WTC11 (cell line): ENCODE data around the gene GIMAP8. TPM values are rescaled to one million over a fixed set of nuclear protein-coding genes. Genes with fewer than 3 reads are reported as not detected.
A peak's percentile ranks its signal among the peaks of the same experiment; 100 is the strongest.

Experiments
- ATAC-seq: fragments of 200-7000 bp; cut with Tn5 transposase; 2 replicates; pipeline ENCODE4 v1.10.0; 2021; ENCODE audit warnings: mild to moderate bottlenecking, moderate library complexity
- CTCF ChIA-PET: fragments of 300-600 bp; sonication (Branson Sonifier 250); formaldehyde crosslinking; loops from one replicate; lab custom pipeline; 2021; ENCODE audit warnings: antibody characterized with exemption; lab: Charles Lee
- POLR2A ChIA-PET: fragments of 350-600 bp; sonication (Branson Sonifier 250); formaldehyde crosslinking; loops from one replicate; lab custom pipeline; 2021; ENCODE audit warnings: antibody characterized with exemption; lab: Charles Lee
- DNase-seq: peaks from one replicate; pipeline ENCODE4 v3.0.0; 2021; ENCODE audit warnings: low spot score
- H3K27ac Mint-ChIP-seq: 2 replicates; pipeline ENCODE4 v1.8.0; 2021; ENCODE audit warnings: mixed read lengths
- H3K27me3 Mint-ChIP-seq: 2 replicates; pipeline ENCODE4 v1.8.0; 2021; ENCODE audit warnings: low read depth, mild to moderate bottlenecking, moderate library complexity, mixed read lengths
- H3K36me3 Mint-ChIP-seq: 2 replicates; pipeline ENCODE4 v1.8.0; 2021; ENCODE audit warnings: mixed read lengths
- H3K4me1 Mint-ChIP-seq: 2 replicates; pipeline ENCODE4 v1.8.0; 2022; ENCODE audit warnings: mixed read lengths
- H3K4me3 Mint-ChIP-seq: 2 replicates; pipeline ENCODE4 v1.8.0; 2021; ENCODE audit warnings: mild to moderate bottlenecking, moderate library complexity, mixed read lengths
- H3K9me3 Mint-ChIP-seq: 2 replicates; pipeline ENCODE4 v1.8.0; 2021; ENCODE audit warnings: mixed read lengths
- EMX1 ChIP-seq: fragments of 250-450 bp; sonication (Bioruptor Pico); IDR thresholded peaks from 2 replicates; pipeline ENCODE4 v1.8.0; 2021; ENCODE audit warnings: mild to moderate bottlenecking
- IRF2 ChIP-seq: sonication (generic); formaldehyde crosslinking; IDR thresholded peaks from 2 replicates; pipeline ENCODE4 v1.8.0; 2022; ENCODE audit warnings: low read depth, missing genetic modification reagents, borderline replicate concordance
- NFATC4 ChIP-seq: fragments of 250-450 bp; sonication (Bioruptor Pico); IDR thresholded peaks from 2 replicates; pipeline ENCODE4 v1.9.0; 2021; ENCODE audit warnings: mild to moderate bottlenecking
- NR1H2 ChIP-seq: sonication (generic); formaldehyde crosslinking; IDR thresholded peaks from 2 replicates; pipeline ENCODE4 v1.9.0; 2021; ENCODE audit warnings: mild to moderate bottlenecking, moderate library complexity, missing genetic modification reagents
- NR3C1 ChIP-seq: sonication (generic); formaldehyde crosslinking; conservative IDR thresholded peaks from 2 replicates; pipeline ENCODE4 v1.8.1; 2023; ENCODE audit warnings: low read depth, mild to moderate bottlenecking, missing genetic modification reagents
- RELA ChIP-seq: sonication (generic); formaldehyde crosslinking; IDR thresholded peaks from 2 replicates; pipeline ENCODE4 v1.8.1; 2022; ENCODE audit warnings: missing genetic modification reagents, mild to moderate bottlenecking, borderline replicate concordance
- SMAD3 ChIP-seq: sonication (generic); formaldehyde crosslinking; IDR thresholded peaks from 2 replicates; pipeline ENCODE4 v1.8.0; 2022; ENCODE audit warnings: missing genetic modification reagents, mild to moderate bottlenecking, borderline replicate concordance
- SMAD4 ChIP-seq: sonication (generic); formaldehyde crosslinking; IDR thresholded peaks from 2 replicates; pipeline ENCODE4 v1.8.0; 2022; ENCODE audit warnings: mild to moderate bottlenecking, missing genetic modification reagents
- TCF7 ChIP-seq: sonication (generic); formaldehyde crosslinking; IDR thresholded peaks from 2 replicates; pipeline ENCODE4 v1.8.0; 2022; ENCODE audit warnings: mild to moderate bottlenecking, low read depth, missing genetic modification reagents, moderate library complexity
- TEAD4 ChIP-seq: sonication (generic); formaldehyde crosslinking; IDR thresholded peaks from 2 replicates; pipeline ENCODE4 v1.8.0; 2022; ENCODE audit warnings: mild to moderate bottlenecking, missing genetic modification reagents
- ZNF121 ChIP-seq: sonication (generic); formaldehyde crosslinking; IDR thresholded peaks from 2 replicates; pipeline ENCODE4 v1.8.0; 2023; ENCODE audit warnings: missing genetic modification reagents
- ZNF317 ChIP-seq: sonication (generic); formaldehyde crosslinking; IDR thresholded peaks from 2 replicates; pipeline ENCODE4 v1.8.1; 2023; ENCODE audit warnings: low read depth, mild to moderate bottlenecking, moderate library complexity, missing genetic modification reagents, borderline replicate concordance
- ZNF423 ChIP-seq: fragments of 250-450 bp; sonication (Bioruptor Pico); IDR thresholded peaks from 2 replicates; pipeline ENCODE4 v2.1.2; 2022; ENCODE audit warnings: mild to moderate bottlenecking, moderate library complexity
- ZNF671 ChIP-seq: fragments of 250-450 bp; sonication (Bioruptor Pico); IDR thresholded peaks from 2 replicates; pipeline ENCODE4 v1.8.0; 2021; ENCODE audit warnings: mild to moderate bottlenecking
- total RNA-seq: library from RNA; stranded (reverse); gene quantifications from 3 replicates; pipeline ENCODE4 v1.2.3, GENCODE V29; 2021
- TF ChIP-seq, protein P1 (sequence below): fragments of 250-450 bp; sonication (Bioruptor Pico); IDR thresholded peaks from 2 replicates; pipeline ENCODE4 v1.9.0; 2021; ENCODE audit warnings: mild to moderate bottlenecking
- TF ChIP-seq, protein P2 (sequence below): sonication (generic); formaldehyde crosslinking; IDR thresholded peaks from 2 replicates; pipeline ENCODE4 v1.8.1; 2022; ENCODE audit warnings: low read depth, missing genetic modification reagents, borderline replicate concordance
- TF ChIP-seq, protein P3 (sequence below): sonication (generic); formaldehyde crosslinking; IDR thresholded peaks from 2 replicates; pipeline ENCODE4 v1.8.1; 2023; ENCODE audit warnings: mild to moderate bottlenecking, missing genetic modification reagents
- TF ChIP-seq, protein P4 (sequence below): sonication (generic); formaldehyde crosslinking; IDR thresholded peaks from 2 replicates; pipeline ENCODE4 v1.8.1; 2022; ENCODE audit warnings: low read depth, mild to moderate bottlenecking, moderate library complexity, missing genetic modification reagents, borderline replicate concordance
- TF ChIP-seq, protein P5 (sequence below): sonication (generic); formaldehyde crosslinking; IDR thresholded peaks from 2 replicates; pipeline ENCODE4 v1.8.0; 2023; ENCODE audit warnings: missing genetic modification reagents
- TF ChIP-seq, protein P6 (sequence below): sonication (generic); formaldehyde crosslinking; IDR thresholded peaks from 2 replicates; pipeline ENCODE4 v1.8.0; 2022; ENCODE audit warnings: mild to moderate bottlenecking, missing genetic modification reagents
- TF ChIP-seq, protein P7 (sequence below): sonication (generic); formaldehyde crosslinking; IDR thresholded peaks from 2 replicates; pipeline ENCODE4 v1.8.1; 2022; ENCODE audit warnings: missing genetic modification reagents, borderline replicate concordance

The GIMAP8 gene
- total RNA-seq, 1 experiment from 2014 or later = 0.09 TPM

DNA sequence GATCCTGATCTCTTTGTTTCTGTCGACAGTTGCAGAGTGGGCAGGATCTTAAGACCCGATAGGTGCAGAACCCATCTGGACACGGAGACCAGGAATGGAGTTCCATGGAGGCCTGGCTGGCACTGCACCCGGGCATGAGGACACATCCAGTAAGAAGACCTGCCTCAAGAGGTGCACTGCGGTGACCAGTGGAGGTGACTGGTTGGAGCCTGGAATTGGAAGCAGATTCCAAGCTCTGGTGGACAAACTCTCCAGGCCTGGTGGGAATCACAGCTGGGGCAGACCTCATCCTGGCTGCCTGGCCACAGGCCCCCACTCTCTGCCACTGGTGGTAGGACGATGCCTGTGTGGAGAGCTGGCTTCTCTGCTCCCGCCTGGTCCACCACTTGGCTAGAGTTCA is 40.3 kb upstream of the GIMAP8 start (continued):
- TF ChIP-seq EMX1 (CRISPR knock-in tag) = no peak
- no peak for TF ChIP-seq TCF7 (CRISPR knock-in tag)
- TF ChIP-seq, protein P1, sequence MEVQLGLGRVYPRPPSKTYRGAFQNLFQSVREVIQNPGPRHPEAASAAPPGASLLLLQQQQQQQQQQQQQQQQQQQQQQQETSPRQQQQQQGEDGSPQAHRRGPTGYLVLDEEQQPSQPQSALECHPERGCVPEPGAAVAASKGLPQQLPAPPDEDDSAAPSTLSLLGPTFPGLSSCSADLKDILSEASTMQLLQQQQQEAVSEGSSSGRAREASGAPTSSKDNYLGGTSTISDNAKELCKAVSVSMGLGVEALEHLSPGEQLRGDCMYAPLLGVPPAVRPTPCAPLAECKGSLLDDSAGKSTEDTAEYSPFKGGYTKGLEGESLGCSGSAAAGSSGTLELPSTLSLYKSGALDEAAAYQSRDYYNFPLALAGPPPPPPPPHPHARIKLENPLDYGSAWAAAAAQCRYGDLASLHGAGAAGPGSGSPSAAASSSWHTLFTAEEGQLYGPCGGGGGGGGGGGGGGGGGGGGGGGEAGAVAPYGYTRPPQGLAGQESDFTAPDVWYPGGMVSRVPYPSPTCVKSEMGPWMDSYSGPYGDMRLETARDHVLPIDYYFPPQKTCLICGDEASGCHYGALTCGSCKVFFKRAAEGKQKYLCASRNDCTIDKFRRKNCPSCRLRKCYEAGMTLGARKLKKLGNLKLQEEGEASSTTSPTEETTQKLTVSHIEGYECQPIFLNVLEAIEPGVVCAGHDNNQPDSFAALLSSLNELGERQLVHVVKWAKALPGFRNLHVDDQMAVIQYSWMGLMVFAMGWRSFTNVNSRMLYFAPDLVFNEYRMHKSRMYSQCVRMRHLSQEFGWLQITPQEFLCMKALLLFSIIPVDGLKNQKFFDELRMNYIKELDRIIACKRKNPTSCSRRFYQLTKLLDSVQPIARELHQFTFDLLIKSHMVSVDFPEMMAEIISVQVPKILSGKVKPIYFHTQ (CRISPR knock-in tag) = no peak
- TF ChIP-seq, protein P2, sequence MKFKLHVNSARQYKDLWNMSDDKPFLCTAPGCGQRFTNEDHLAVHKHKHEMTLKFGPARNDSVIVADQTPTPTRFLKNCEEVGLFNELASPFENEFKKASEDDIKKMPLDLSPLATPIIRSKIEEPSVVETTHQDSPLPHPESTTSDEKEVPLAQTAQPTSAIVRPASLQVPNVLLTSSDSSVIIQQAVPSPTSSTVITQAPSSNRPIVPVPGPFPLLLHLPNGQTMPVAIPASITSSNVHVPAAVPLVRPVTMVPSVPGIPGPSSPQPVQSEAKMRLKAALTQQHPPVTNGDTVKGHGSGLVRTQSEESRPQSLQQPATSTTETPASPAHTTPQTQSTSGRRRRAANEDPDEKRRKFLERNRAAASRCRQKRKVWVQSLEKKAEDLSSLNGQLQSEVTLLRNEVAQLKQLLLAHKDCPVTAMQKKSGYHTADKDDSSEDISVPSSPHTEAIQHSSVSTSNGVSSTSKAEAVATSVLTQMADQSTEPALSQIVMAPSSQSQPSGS (CRISPR knock-in tag) = no peak
- no peak for TF ChIP-seq RELA (CRISPR knock-in tag)
- TF ChIP-seq, protein P3, sequence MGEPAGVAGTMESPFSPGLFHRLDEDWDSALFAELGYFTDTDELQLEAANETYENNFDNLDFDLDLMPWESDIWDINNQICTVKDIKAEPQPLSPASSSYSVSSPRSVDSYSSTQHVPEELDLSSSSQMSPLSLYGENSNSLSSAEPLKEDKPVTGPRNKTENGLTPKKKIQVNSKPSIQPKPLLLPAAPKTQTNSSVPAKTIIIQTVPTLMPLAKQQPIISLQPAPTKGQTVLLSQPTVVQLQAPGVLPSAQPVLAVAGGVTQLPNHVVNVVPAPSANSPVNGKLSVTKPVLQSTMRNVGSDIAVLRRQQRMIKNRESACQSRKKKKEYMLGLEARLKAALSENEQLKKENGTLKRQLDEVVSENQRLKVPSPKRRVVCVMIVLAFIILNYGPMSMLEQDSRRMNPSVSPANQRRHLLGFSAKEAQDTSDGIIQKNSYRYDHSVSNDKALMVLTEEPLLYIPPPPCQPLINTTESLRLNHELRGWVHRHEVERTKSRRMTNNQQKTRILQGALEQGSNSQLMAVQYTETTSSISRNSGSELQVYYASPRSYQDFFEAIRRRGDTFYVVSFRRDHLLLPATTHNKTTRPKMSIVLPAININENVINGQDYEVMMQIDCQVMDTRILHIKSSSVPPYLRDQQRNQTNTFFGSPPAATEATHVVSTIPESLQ = no peak
- TF ChIP-seq ZNF423 (CRISPR knock-in tag) = no peak
- no peak for TF ChIP-seq NFATC4 (CRISPR knock-in tag)
- TF ChIP-seq, protein P4, sequence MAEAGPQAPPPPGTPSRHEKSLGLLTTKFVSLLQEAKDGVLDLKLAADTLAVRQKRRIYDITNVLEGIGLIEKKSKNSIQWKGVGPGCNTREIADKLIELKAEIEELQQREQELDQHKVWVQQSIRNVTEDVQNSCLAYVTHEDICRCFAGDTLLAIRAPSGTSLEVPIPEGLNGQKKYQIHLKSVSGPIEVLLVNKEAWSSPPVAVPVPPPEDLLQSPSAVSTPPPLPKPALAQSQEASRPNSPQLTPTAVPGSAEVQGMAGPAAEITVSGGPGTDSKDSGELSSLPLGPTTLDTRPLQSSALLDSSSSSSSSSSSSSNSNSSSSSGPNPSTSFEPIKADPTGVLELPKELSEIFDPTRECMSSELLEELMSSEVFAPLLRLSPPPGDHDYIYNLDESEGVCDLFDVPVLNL (CRISPR knock-in tag) = no peak
- TF ChIP-seq ZNF121 = no peak
- TF ChIP-seq, protein P5, sequence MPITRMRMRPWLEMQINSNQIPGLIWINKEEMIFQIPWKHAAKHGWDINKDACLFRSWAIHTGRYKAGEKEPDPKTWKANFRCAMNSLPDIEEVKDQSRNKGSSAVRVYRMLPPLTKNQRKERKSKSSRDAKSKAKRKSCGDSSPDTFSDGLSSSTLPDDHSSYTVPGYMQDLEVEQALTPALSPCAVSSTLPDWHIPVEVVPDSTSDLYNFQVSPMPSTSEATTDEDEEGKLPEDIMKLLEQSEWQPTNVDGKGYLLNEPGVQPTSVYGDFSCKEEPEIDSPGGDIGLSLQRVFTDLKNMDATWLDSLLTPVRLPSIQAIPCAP (CRISPR knock-in tag) = no peak
- TF ChIP-seq, all 79 proteins: peak for 0

DNA sequence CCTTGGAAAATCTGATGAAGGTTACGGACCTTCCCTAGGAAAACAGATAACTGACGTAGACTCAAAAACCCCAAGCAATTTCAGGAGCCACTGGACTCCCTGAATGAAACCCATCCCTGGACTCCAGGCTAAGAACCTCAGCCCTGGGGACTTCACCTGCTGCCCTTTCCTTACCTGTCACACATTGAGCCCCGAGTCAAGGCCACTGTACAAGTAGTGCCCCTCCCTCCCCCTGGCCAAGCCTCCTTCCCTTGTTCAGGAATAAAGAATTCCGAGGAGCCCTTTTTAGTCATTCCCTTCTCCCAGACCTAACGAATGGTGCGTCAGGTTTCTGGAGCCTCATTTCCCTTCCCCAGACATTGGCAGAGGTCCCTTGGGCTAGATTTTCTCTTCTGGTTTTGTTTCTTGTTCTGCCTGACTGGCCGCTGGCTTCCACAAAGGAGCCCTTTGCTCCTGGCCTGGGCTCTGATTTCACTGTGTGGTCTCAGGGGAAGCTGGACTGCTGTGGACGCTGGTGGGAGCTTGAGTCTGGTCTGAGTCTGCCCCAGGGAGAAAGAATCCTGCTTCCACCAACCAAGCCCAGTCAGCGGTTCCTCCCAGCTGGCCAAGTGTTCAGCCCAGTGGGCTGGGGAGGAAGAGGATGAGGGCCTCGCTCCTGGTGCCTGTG is 39.6 kb upstream of the GIMAP8 start:
- DNase-seq = no peak
- H3K27ac Mint-ChIP-seq = peak overlapping the region; percentile 53; the same call in 1 of the 2 replicates
- TF ChIP-seq ZNF121 (no peak), NR1H2 (CRISPR knock-in tag) (no peak), NFATC4 (CRISPR knock-in tag) (no peak), ZNF317 (CRISPR knock-in tag) (no peak), SMAD3 (CRISPR knock-in tag) (no peak), ZNF671 (CRISPR knock-in tag) (no peak), SMAD4 (CRISPR knock-in tag) (no peak), NR3C1 (CRISPR knock-in tag) (no peak), IRF2 (no peak), TEAD4 (CRISPR knock-in tag) (no peak)
- TF ChIP-seq, protein P6, sequence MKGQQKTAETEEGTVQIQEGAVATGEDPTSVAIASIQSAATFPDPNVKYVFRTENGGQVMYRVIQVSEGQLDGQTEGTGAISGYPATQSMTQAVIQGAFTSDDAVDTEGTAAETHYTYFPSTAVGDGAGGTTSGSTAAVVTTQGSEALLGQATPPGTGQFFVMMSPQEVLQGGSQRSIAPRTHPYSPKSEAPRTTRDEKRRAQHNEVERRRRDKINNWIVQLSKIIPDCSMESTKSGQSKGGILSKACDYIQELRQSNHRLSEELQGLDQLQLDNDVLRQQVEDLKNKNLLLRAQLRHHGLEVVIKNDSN = no peak
- TF ChIP-seq, protein P4 (CRISPR knock-in tag) = no peak
- TF ChIP-seq, protein P7, sequence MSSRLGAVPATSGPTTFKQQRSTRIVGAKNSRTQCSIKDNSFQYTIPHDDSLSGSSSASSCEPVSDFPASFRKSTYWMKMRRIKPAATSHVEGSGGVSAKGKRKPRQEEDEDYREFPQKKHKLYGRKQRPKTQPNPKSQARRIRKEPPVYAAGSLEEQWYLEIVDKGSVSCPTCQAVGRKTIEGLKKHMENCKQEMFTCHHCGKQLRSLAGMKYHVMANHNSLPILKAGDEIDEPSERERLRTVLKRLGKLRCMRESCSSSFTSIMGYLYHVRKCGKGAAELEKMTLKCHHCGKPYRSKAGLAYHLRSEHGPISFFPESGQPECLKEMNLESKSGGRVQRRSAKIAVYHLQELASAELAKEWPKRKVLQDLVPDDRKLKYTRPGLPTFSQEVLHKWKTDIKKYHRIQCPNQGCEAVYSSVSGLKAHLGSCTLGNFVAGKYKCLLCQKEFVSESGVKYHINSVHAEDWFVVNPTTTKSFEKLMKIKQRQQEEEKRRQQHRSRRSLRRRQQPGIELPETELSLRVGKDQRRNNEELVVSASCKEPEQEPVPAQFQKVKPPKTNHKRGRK (CRISPR knock-in tag) = no peak

More for the DNA sequence above, 39.6 kb upstream of the GIMAP8 start:
- Mint-ChIP-seq H3K36me3 (peaks cover 6% of the 10 kb centered on the region), H3K27me3 (no peaks in the 10 kb centered on the region; the same call in 1 of the 2 replicates), H3K4me3 (no peak overlapping the region), H3K4me1 (peaks cover 18% of the 10 kb centered on the region), H3K9me3 (no peaks in the 10 kb centered on the region)
- POLR2A ChIA-PET = interaction anchor here (0.8 kb wide), 1 partner anchor 16 kb away, joined by 3 read pairs; no protein-coding TSS in a partner anchor
- CTCF ChIA-PET = interaction anchor here (1.4 kb wide), 1 partner anchor 27 kb away, joined by 3 read pairs; no protein-coding TSS in a partner anchor
- ATAC-seq = no peak
